Natural killer cell (primary cell): ENCODE data around the gene RASL11A. TPM values are rescaled to one million over a fixed set of nuclear protein-coding genes. Genes with fewer than 3 reads are reported as not detected.
"Not testable (repeated sequence)": the region's sequence is repeated elsewhere in the genome, so short reads cannot be mapped to it uniquely, and the experiment has no call there.

Experiments used
- ATAC-seq, 3 donors: fragments of 150-1000 bp in 2 of 3; fragments of 200-7000 bp in 1 of 3; cut with Tn5 transposase; 1 replicate in 1 of 3; 2 replicates in 2 of 3; pipeline ENCODE4 v1.10.0; 2021; ENCODE audit warnings: mild to moderate bottlenecking in 2 of 3, moderate library complexity in 2 of 3
- DNase-seq, 2 donors: peaks; one replicate each; pipeline versions ENCODE4 v3.0.0 to v3.0.0-alpha.2; 2013 to 2021; ENCODE audit warnings: mixed read lengths in 1 of 2
- H3K27ac ChIP-seq: one replicate; pipeline ENCODE4 v1.5.1; 2013; ENCODE audit warnings: mild to moderate bottlenecking, low read length
- H3K27me3 ChIP-seq: one replicate; pipeline ENCODE4 v1.6.1; 2013; ENCODE audit warnings: low read length; ENCODE audit not compliant: control insufficient read depth, insufficient read depth
- H3K36me3 ChIP-seq: one replicate; pipeline ENCODE4 v1.6.1; 2013; ENCODE audit warnings: low read length; ENCODE audit not compliant: control insufficient read depth, insufficient read depth
- H3K4me1 ChIP-seq: one replicate; pipeline ENCODE4 v1.6.1; 2013; ENCODE audit warnings: low read length; ENCODE audit not compliant: control insufficient read depth, insufficient read depth
- H3K4me3 ChIP-seq: one replicate; pipeline ENCODE4 v1.5.1; 2013; ENCODE audit warnings: low read length
- H3K9me3 ChIP-seq: one replicate; pipeline ENCODE4 v1.6.1; 2013; ENCODE audit warnings: low read length; ENCODE audit not compliant: control insufficient read depth, insufficient read depth
- H3K27ac Mint-ChIP-seq, 2 donors: one replicate each; pipeline ENCODE4 v1.8.0; 2022; ENCODE audit warnings: mild to moderate bottlenecking in 2 of 2, mixed read lengths in 2 of 2, moderate library complexity in 1 of 2
- H3K27me3 Mint-ChIP-seq, 2 donors: one replicate each; pipeline ENCODE4 v1.8.0; 2022; ENCODE audit warnings: low read depth in 2 of 2, mixed read lengths in 2 of 2
- H3K36me3 Mint-ChIP-seq: one replicate; pipeline ENCODE4 v1.8.0; 2022; ENCODE audit warnings: mixed read lengths
- H3K4me1 Mint-ChIP-seq, 2 donors: one replicate each; pipeline ENCODE4 v1.8.0; 2022; ENCODE audit warnings: mixed read lengths in 2 of 2
- H3K4me3 Mint-ChIP-seq: one replicate; pipeline ENCODE4 v1.8.0; 2022; ENCODE audit warnings: mild to moderate bottlenecking, moderate library complexity, mixed read lengths
- H3K9me3 Mint-ChIP-seq, 2 donors: one replicate each; pipeline ENCODE4 v1.8.0; 2022; ENCODE audit warnings: mixed read lengths in 2 of 2
- CTCF ChIP-seq: fragments of 200-600 bp; IDR thresholded peaks from one replicate; pipeline ENCODE4 v1.8.0; 2022; ENCODE audit warnings: antibody characterized with exemption
- WGBS: methylation state at CpG from one replicate; pipeline ENCODE4 v1.1.7; 2013; ENCODE audit warnings: missing lambda C conversion rate; ENCODE audit not compliant: insufficient coverage; 5-methylcytosine and 5-hydroxymethylcytosine counted together
- intact Hi-C: fragments of 100-400 bp; cut with micrococcal nuclease; formaldehyde crosslinking; loops from one replicate; pipeline ENCODE4 v1.14.2; 2022
- total RNA-seq, 4 donors: library from RNA; stranded (reverse); fragments of 120-200 nt in 1 of 4; gene quantifications; one replicate each; pipeline versions ENCODE4 v1.2.3 to v1.2.4, GENCODE V29; 2013 to 2022

The RASL11A gene
- total RNA-seq, 3 donors from 2014 or later (not counting 1 experiment from before 2014, with no cell fraction given), result 0.70 to 2.0 (median 1.4) TPM

GRCh38 chr13:27295096-27295495, 24.5 kb downstream of the RASL11A start:
- no peak for ATAC-seq
- Histone ChIP-seq H3K36me3 (no peaks in the 10 kb centered on the region), H3K27ac (no peak overlapping the region), H3K9me3 (no peaks in the 10 kb centered on the region), H3K4me3 (no peak overlapping the region), H3K27me3 (no peaks in the 10 kb centered on the region), H3K4me1 (no peaks in the 10 kb centered on the region)
- H3K4me1 Mint-ChIP-seq, result no peaks in the 10 kb centered on the region
- no peak for DNase-seq
- no peak overlapping the region for H3K4me3 Mint-ChIP-seq
- H3K27me3 Mint-ChIP-seq, result peaks cover 13 to 41% of the 10 kb centered on the region in 2 donors
- no peak overlapping the region for H3K27ac Mint-ChIP-seq
- no peak for TF ChIP-seq CTCF
- no peaks in the 10 kb centered on the region for H3K9me3 Mint-ChIP-seq
- H3K36me3 Mint-ChIP-seq, result no peaks in the 10 kb centered on the region
- intact Hi-C loops, result no loop called here
- 90% methylated on average over 7 of the region's 7 CpGs for WGBS

- WGBS, result 100% methylated on average over 4 of the region's 4 CpGs
- ATAC-seq, result no peak
- intact Hi-C loops, result no loop called here
Measured at GRCh38 chr13:27295660-27296059, 25.0 kb downstream of the RASL11A start.

GRCh38 chr13:27296496-27296895, 25.9 kb downstream of the RASL11A start:
- no peak for DNase-seq
- Histone ChIP-seq H3K27me3 (no peaks in the 10 kb centered on the region), H3K36me3 (no peaks in the 10 kb centered on the region), H3K4me1 (no peaks in the 10 kb centered on the region), H3K27ac (no peak overlapping the region), H3K4me3 (no peak overlapping the region), H3K9me3 (no peaks in the 10 kb centered on the region)
- H3K27me3 Mint-ChIP-seq, result peaks cover 16 to 37% of the 10 kb centered on the region in 2 donors
- whole genome bisulfite sequencing, result 93% methylated on average over 8 of the region's 8 CpGs
- no peaks in the 10 kb centered on the region for H3K36me3 Mint-ChIP-seq
- H3K27ac Mint-ChIP-seq, result no peak overlapping the region
- TF ChIP-seq CTCF, result no peak
- ATAC-seq, result no peak
- no peaks in the 10 kb centered on the region for H3K4me1 Mint-ChIP-seq
- H3K4me3 Mint-ChIP-seq, result no peak overlapping the region
- H3K9me3 Mint-ChIP-seq, result no peaks in the 10 kb centered on the region
- intact Hi-C loops, result no loop called here

More at GRCh38 chr13:27295660-27296059, 25.0 kb downstream of the RASL11A start:
- Mint-ChIP-seq H3K36me3 (no peaks in the 10 kb centered on the region), H3K4me3 (no peak overlapping the region), H3K27me3 (peaks cover 13 to 37% of the 10 kb centered on the region in 2 donors), H3K9me3 (no peaks in the 10 kb centered on the region), H3K4me1 (no peaks in the 10 kb centered on the region), H3K27ac (no peak overlapping the region)
- H3K27ac ChIP-seq, result no peak overlapping the region
- H3K36me3 ChIP-seq, result no peaks in the 10 kb centered on the region
- H3K9me3 ChIP-seq, result no peaks in the 10 kb centered on the region
- TF ChIP-seq CTCF, result no peak
- no peaks in the 10 kb centered on the region for H3K4me1 ChIP-seq
- no peak overlapping the region for H3K4me3 ChIP-seq
- no peak for DNase-seq
- H3K27me3 ChIP-seq, result no peaks in the 10 kb centered on the region

- no peaks in the 10 kb centered on the region for H3K36me3 ChIP-seq
- intact Hi-C loops, result no loop called here
- Mint-ChIP-seq H3K36me3 (no peaks in the 10 kb centered on the region), H3K4me1 (no peaks in the 10 kb centered on the region), H3K27me3 (peaks cover 12 to 35% of the 10 kb centered on the region in 2 donors), H3K4me3 (no peak overlapping the region), H3K27ac (no peak overlapping the region), H3K9me3 (no peaks in the 10 kb centered on the region)
- no peaks in the 10 kb centered on the region for H3K27me3 ChIP-seq
- H3K9me3 ChIP-seq, result no peaks in the 10 kb centered on the region
- TF ChIP-seq CTCF, result no peak
- DNase-seq (no peak), ATAC-seq (no peak)
- H3K4me1 ChIP-seq, result no peaks in the 10 kb centered on the region
- WGBS, result 74% methylated on average over 5 of the region's 5 CpGs
- no peak overlapping the region for H3K4me3 ChIP-seq
- H3K27ac ChIP-seq, result no peak overlapping the region
Measured at GRCh38 chr13:27298849-27299248, 28.2 kb downstream of the RASL11A start.

- peaks cover 12 to 33% of the 10 kb centered on the region in 2 donors for H3K27me3 Mint-ChIP-seq
- H3K9me3 ChIP-seq, H3K36me3 ChIP-seq, H3K36me3 Mint-ChIP-seq, H3K27ac Mint-ChIP-seq, H3K4me1 Mint-ChIP-seq, H3K4me3 ChIP-seq, ATAC-seq, H3K27me3 ChIP-seq, intact Hi-C loops, H3K4me3 Mint-ChIP-seq, H3K27ac ChIP-seq, H3K9me3 Mint-ChIP-seq, DNase-seq, H3K4me1 ChIP-seq: not testable (repeated sequence)
- WGBS, result 86% methylated on average over 7 of the region's 7 CpGs
Measured at GRCh38 chr13:27300406-27300805, 29.8 kb downstream of the RASL11A start.
